NCI-H2029 treated with DMSO at 0.1 percent for 48 hours (cell line): ENCODE results near the gene MYO1D.

Source experiments
- DNase-seq: peaks from one replicate; lab custom pipeline; 2025; lab: John Stamatoyannopoulos, UW

MYO1D gene

DNA sequence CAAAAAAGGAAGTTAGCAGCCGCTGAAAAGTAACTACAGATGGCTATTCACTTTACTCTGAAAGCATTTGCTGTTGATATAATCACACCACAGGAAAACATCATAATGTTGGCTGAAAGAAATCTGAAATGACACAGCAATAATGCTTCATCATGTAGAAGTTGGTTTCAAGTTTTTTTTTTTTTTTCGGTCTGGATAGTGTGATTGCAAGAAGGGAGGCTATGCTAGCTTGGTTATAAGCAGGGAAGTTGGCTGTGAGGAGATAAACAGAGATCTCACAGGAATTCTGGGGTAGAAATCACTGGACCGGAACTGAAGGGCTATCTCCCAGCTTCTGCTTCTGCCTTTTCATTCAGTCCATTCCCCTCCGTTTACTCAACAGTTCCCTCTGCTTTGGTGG is 57.9 kb downstream of the MYO1D start:
- DNase-seq = no peak

GRCh38 chr17:32815460-32815859 is 61.5 kb downstream of the MYO1D start:
- DNase-seq = no peak

GRCh38 chr17:32814836-32815235 is 62.1 kb downstream of the MYO1D start:
- DNase-seq = no peak

- no peak for DNase-seq
These were observed 63.9 kb downstream of the MYO1D start for GRCh38 chr17:32813021-32813420.

GRCh38 chr17:32810690-32811089 is 66.2 kb downstream of the MYO1D start:
- DNase-seq = no peak

DNA sequence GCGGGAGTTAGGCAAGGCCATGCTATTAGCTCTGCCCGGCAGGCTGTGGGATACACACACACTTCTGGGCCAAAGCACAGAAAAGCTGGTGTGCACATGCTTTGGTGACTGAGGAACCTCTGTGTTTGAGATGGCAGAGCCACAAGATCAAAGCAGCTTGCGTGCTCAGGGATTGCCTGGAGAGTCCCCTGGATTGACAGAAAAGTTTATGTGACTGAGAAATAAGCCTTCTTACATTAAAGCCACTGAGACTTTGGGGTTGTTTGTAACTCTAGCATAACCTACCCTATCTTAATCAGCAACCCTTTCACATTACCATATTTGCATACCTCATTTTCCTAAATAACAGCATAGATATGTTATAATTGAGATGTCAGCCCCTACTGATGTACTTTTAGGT is 69.3 kb downstream of the MYO1D start:
- DNase-seq = no peak

DNA sequence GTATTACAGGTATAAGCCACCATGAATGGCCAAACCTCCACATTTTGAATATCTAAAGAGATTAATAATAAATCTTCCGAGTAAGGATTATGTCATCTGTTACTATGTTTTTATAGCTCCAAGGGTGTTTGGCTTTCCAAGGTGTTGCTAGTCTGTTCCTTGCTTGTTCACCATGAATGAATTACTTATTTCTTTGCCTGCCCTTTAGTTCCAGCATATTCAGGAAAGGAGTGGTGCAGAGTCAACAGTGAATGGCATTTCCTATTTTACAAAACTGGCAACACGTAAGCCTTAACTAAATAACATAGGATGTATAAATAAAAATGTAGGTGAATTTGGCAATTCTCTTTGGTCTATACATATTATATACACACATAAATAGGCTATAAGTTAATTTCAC is 70.3 kb downstream of the MYO1D start:
- no peak for DNase-seq

GRCh38 chr17:32805029-32805976 is 71.6 kb downstream of the MYO1D start:
- DNase-seq = no peak

DNA sequence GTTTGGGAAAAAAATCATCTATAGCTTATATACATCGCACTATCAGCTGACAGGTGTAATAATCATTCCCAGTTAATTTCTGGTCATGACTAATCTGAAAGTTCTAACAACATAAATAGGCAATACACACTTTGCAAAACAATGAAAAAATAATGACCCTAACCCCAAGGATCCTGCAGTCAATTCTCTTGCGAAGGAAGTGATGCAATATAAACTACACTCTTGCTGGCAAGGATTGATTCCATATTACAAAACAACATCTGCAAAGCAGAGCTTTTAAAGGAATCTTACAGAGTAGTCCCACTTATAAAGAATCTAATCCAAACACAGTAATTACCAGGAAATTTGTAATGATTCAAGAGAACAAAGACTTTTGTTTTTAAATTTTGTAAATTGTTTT is 73.4 kb downstream of the MYO1D start:
- DNase-seq = no peak

- DNase-seq = no peak
These were observed 74.6 kb downstream of the MYO1D start for GRCh38 chr17:32802306-32802705.

DNA sequence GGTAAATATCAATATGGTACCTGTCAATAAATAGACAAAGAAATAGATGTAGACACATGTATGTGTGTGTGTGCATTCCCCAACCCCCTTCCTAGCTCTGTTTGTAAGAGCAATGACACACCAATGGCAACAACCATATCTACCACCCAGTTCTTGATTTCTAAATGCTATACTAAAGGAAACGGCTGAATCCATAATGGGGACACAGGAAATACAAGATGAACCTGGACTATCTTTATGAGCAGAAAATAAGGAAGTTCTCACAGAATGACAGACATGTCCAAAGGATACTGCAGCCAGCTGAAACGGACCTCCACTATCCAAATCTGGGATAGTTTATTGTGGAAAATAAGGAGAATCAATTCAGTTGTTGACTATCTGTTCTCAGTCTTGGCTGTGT is 75.3 kb downstream of the MYO1D start:
- DNase-seq = no peak

- DNase-seq = no peak
These were observed 75.7 kb downstream of the MYO1D start for GRCh38 chr17:32801193-32801592.

DNA sequence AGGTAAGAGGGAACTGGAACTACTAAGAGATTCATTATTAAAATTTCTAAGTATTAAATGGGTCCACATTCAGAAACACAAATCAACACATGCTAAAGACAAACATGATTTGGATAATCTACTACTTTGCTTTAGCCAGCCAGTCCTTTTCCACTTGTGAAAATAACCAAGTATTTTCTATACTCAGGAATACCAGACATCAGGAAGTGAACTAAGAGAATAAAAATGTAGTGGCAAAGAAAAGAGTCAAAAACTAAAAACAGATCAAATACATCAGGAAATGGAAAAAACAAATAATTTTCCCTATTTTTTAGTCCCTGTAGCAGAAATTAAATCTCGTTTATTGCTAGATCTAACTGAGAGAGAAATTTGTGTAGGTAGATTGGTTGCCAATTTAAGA is 78.0 kb downstream of the MYO1D start:
- DNase-seq = no peak

DNA sequence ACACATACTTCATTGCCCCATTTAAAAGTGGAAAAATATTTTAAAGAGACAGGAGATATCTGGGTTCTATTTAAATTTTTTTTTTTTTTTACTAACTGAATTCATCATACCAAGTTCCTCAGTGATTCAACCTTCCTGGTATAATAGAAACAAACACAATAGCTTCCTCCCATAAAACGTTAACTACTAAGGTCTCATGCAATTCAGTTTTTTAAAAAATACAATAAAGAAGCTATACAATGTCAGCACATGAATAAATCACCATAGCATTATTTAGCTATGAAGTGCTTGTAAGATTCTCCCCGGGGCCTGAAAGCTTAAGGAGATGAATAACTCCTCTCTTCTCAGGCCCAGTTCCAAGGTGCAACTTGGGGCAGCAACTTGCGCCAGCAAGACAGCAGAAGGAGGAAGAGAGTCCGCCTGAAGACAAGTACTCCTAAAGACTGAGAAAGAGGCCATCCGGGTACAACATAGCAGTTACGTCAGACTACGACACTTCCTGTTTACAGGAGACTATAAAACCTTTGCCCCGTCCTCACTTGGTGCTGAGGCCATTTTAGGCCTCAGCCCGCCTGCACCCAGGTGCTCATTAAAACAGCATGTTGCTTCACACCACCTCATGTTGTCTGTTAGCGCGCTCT is 81.5 kb downstream of the MYO1D start:
- no peak for DNase-seq

- no peak for DNase-seq
These were observed 82.2 kb downstream of the MYO1D start for GRCh38 chr17:32794533-32795246.

- DNase-seq = no peak
These were observed 83.1 kb downstream of the MYO1D start for GRCh38 chr17:32793841-32794240.

DNA sequence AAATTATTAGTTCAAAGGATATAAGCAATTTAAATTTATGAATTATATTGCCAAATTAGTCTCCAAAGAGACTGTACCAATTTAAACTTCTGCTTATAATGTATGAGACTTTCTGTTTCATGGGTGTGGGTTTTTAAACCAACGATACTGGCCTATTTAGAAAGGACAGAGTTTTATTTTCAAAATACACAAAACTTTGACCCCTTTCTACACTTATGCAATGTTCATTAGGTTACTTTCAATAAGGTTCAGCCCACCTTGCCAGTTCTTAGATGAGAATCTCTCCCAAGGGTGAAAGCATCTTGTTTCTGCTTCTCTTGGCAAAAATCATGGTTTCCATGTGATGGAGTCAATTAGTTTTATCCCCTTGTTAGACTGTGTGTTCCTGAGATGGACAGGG is 84.7 kb downstream of the MYO1D start:
- no peak for DNase-seq

DNA sequence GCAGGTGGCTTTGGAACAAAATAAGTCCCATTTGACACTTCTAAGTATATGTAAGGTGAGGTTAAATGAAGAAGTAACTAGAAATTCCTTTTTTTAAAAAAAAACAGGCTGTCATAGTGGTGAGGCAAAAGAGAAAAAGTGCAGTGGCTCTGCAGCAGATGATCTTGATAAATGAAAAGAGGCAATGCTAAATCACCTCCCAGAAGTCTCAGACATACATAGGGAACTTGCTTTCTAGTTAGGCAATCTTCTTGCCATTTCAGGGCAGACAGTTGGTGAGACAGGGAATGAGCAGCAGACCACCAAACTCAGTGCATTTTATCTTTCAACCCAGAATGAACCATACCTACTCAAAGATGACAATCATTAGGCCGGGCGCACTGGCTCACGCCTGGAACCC is 90.8 kb downstream of the MYO1D start:
- DNase-seq = no peak

DNA sequence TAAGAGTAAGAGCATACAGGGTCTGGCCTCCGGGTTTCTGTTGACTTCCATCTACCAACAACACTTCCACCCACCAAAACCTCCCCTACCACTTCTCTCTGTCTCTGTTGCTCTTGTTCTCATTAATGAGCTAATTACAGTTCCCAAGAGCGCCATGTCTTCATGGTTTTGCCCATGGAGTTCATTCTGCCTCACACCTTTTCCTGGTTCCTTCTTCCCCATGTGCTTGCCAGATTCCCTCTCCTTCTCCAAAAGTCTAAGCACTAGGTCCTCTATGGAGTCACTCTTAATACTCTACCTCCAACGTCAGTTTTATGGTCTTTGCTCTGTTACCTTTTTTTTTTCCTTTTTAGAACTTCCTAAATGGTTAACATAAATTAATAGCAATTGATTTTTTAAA is 92.8 kb downstream of the MYO1D start:
- DNase-seq = no peak

GRCh38 chr17:32783602-32784001 is 93.3 kb downstream of the MYO1D start:
- peak; percentile 50 for DNase-seq

DNA sequence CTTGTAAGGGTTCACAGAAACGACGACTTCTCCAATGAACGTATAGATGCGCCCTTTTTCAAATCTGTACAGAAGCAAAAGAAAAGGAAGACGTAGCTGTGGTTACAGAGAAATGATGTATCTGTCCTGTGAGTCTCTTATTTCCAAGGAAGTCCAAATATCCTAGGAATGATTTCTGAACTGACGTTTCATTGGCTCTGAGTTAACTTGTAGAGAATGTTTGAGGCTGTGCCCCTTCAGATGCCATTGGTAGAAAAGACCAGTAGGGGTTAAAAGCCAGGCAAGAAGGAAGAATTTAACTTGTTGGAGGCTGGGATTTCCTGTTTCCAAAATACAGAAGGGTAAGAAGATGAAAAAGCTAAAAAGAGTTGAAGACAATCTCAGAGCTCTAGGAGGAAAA is 96.2 kb downstream of the MYO1D start:
- no peak for DNase-seq

DNA sequence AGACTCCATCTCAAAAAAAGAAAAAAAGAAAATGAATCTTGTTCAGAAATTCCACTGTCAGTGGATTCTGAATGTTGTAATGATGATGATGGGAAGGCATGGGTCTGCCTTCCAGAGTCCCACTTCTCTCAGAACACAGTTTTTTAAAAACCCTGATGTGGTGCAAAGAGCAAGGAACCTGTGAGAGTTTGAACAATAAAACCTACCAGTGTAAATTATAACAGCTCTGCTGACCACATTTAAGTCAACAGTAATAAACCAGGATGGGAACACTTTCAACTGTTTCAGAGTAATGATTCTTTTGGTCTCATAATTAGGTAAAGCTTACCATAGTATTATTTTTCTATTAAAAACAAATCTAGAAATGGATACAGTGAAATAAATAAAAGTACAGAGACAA is 99.0 kb downstream of the MYO1D start:
- no peak for DNase-seq

GRCh38 chr17:32777436-32777835 is 99.5 kb downstream of the MYO1D start:
- DNase-seq = no peak
